Esophagus muscularis mucosa (tissue), 4 donors: ENCODE results near the gene CHRM4.

Experiments used
- EP300 ChIP-seq: sonication (generic); formaldehyde crosslinking; IDR thresholded peaks from one replicate; pipeline ENCODE4 v1.6.1; 2017; ENCODE audit warnings: antibody characterized with exemption
- POLR2A ChIP-seq: fragments of 450-650 bp; IDR thresholded peaks from one replicate; pipeline ENCODE4 v1.6.1; 2017; ENCODE audit warnings: antibody characterized with exemption, moderate library complexity, mild to moderate bottlenecking, low read depth
- POLR2AphosphoS5 ChIP-seq, 2 donors: sonication (generic); formaldehyde crosslinking; IDR thresholded peaks; one replicate each; pipeline ENCODE4 v1.6.1; 2017; ENCODE audit warnings: antibody characterized with exemption in 2 of 2
- TF ChIP-seq, protein P1 (sequence below), 3 experiments: fragments of 200-600 bp in 2 of 3; fragments of 450-650 bp in 1 of 3; sonication (generic) in 2 of 3; IDR thresholded peaks; one replicate each; pipeline ENCODE4 v1.5.1; 2017 to 2019; ENCODE audit warnings: antibody characterized with exemption in 3 of 3, mild to moderate bottlenecking in 2 of 3, moderate library complexity in 1 of 3

- TF ChIP-seq, protein P1, sequence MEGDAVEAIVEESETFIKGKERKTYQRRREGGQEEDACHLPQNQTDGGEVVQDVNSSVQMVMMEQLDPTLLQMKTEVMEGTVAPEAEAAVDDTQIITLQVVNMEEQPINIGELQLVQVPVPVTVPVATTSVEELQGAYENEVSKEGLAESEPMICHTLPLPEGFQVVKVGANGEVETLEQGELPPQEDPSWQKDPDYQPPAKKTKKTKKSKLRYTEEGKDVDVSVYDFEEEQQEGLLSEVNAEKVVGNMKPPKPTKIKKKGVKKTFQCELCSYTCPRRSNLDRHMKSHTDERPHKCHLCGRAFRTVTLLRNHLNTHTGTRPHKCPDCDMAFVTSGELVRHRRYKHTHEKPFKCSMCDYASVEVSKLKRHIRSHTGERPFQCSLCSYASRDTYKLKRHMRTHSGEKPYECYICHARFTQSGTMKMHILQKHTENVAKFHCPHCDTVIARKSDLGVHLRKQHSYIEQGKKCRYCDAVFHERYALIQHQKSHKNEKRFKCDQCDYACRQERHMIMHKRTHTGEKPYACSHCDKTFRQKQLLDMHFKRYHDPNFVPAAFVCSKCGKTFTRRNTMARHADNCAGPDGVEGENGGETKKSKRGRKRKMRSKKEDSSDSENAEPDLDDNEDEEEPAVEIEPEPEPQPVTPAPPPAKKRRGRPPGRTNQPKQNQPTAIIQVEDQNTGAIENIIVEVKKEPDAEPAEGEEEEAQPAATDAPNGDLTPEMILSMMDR (IDR thresholded peaks at IDR 0.05) = no peak
- no peak for TF ChIP-seq POLR2AphosphoS5 (IDR thresholded peaks at IDR 0.05)
- TF ChIP-seq POLR2A = no peak
- TF ChIP-seq EP300 = no peak
Observed at GRCh38 chr11:46417711-46418110, 26.1 kb upstream of the CHRM4 start.
